Measurements from ENCODE around the gene PFKFB4.
"Not testable (repeated sequence)": the region's sequence is repeated elsewhere in the genome, so short reads cannot be mapped to it uniquely, and the experiment has no call there.

PFKFB4 gene

GRCh38 chr3:48558493-48559134 lies 2.0 kb upstream of the PFKFB4 start:
- no peak for DNase-seq
- ATAC-seq: no peak

GRCh38 chr3:48555949-48556795 lies 431 bp downstream of the PFKFB4 start:
- ATAC-seq (no peak), DNase-seq (no peak)

- DNase-seq (no peak), ATAC-seq (no peak)
These were observed 1.2 kb downstream of the PFKFB4 start for GRCh38 chr3:48555231-48555948.

- DNase-seq (no peak), ATAC-seq (no peak)
These were observed 2.4 kb downstream of the PFKFB4 start for GRCh38 chr3:48553886-48554845.

DNA sequence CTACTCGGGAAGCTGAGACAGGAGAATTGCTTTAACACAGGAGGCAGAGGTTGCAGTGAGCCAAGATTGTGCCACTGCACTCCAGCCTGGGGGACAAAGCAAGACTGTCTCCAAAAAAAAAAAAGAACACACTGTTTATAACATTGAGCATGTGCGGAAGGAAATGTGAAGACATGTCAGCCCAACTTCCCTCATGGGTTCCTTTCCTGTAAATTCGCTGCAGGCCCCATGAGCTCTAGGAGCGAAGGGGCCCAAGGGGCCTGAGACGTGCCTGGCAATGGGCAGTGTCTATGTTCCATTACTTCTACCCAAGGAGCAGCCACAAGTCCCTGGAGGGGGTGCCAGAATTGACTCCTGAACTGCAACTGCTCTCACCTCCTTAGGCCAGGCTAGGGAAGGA lies 3.2 kb downstream of the PFKFB4 start:
- ATAC-seq: no peak
- no peak for DNase-seq

GRCh38 chr3:48552111-48552951 lies 4.3 kb downstream of the PFKFB4 start:
- DNase-seq (no peak), ATAC-seq (no peak)

DNA sequence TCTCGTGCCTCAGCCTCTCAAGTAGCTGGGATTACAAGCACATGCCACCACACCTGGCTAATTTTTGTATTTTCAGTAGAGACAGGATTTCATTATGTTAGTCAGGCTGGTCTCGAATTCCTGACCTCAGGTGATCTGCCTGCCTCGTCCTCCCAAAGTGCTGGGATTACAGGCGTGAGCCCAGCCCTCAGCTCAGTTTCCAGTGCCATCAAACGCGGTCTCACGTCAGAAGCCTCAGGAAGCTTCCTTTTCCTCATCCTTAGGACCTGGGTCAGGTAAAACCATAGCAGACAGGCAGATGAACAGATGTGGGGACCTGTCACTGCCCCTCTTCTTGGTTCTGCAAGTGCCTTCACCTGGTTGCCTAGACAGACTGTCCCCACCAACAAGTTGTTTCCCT lies 5.0 kb downstream of the PFKFB4 start:
- DNase-seq, ATAC-seq: not testable (repeated sequence)

DNA sequence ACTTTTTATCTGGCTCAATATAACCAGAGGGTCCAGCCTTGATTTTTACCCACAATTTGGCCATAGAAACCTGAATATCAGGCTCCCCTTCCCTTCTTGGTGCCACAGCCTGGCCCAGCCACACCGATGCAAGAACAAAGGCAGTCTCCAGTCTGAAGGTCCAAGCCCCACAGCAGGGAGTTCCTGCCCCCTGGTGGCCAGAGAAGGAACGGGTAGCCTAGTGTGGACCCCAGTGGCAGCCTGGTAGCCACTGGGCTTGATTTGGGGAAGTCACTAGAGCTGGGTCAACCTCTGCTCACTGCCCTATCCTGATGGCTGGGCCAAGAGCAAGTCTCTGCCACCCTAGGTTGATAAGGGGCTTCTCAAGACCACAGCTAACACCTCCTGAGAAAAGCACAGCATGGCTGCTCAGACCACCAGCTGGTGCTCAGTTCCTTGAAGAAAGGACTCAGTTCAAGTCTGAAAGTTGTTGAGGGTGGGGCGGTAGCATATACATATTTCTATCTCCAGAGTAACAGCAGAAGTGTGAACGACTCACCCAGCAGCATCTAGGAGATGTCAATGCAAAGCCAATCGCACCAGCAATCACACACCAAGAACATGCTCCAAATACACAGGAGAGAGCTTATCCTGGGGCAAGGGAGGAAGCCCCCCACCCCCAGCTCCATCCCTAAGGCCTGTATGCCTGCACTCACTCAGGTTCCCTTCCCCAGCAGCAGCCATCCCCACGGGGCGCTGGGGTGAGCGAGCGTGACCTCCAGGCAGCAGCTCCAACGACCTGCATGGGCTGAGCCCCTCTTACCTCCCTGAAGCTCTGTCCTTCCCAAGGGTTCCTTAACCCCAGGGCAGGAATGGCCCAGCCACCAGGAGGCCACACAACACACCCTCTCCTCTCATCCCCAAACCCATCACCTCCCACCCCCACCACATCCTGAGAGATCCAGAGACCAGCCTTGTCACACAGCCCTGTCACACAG lies 7.6 kb downstream of the PFKFB4 start:
- DNase-seq: peak; percentile 88

DNA sequence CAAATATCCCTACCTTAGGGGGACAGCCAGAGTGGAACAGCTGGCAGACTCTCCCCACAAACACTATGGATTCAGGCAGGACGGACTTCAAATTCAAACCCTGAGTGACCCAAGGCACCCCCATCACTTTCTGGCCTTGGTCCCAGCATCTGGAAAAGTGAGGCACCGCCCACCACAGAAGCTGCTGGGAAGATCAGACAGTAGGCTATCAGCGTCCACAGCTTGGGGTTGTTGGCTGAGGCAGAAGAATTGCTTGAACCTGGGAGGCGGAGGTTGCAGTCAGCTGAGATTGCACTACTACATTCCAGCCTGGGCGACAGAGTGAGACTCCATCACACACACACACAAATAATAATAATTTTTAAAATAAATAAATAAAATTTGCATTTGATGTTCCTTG lies 8.5 kb downstream of the PFKFB4 start:
- no peak for ATAC-seq
- DNase-seq: no peak

More for the DNA sequence above, 7.6 kb downstream of the PFKFB4 start:
- ATAC-seq: peak; percentile 88

DNA sequence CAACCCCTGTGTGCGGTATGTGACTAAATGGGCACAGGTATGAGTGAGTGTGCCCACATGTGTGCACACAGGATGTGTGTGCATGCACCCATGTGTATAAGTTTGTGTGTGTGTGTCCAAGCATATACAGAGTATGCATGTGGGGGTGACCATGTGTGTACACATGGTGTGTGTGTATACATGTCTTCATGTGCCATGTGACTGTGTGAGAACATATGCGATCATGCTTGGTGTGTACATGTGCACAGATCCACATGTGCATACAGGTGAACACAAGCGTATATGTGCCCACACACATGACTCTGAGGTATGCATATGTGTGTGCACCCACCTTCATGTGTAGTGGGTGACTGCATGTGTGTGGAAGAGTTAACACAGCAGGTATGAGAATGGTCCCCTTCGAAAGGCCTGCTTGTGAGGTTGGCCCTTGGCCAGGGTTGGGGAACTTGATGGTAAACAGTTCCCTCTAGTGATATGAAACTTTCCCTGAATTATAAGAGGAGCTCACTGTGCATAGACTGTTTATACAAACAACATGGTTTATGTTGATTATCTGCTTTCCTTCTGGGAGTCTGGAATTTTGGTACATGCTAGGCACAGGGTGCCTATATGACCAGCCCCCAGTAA lies 10.3 kb downstream of the PFKFB4 start:
- DNase-seq (no peak), ATAC-seq (no peak)

DNA sequence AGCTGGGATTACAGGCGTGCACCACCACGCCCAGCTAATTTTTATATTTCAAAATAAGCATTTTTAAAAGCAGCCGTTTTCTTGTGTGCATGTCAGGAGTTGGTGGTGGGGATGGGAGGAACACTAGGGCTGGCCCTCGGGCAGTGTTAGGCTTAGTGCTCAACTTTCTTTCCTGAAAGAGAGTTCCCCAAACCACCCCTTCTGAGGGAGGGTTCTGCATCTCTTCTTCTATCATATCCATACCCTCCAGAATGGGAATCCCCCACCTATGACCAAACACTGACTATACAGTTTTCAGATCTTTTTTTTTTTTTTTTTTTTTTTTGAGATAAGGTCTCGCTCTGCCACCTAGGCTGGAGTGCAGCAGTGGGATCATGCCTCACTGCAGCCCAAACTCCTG lies 12.5 kb downstream of the PFKFB4 start:
- no peak for ATAC-seq
- DNase-seq: no peak

DNA sequence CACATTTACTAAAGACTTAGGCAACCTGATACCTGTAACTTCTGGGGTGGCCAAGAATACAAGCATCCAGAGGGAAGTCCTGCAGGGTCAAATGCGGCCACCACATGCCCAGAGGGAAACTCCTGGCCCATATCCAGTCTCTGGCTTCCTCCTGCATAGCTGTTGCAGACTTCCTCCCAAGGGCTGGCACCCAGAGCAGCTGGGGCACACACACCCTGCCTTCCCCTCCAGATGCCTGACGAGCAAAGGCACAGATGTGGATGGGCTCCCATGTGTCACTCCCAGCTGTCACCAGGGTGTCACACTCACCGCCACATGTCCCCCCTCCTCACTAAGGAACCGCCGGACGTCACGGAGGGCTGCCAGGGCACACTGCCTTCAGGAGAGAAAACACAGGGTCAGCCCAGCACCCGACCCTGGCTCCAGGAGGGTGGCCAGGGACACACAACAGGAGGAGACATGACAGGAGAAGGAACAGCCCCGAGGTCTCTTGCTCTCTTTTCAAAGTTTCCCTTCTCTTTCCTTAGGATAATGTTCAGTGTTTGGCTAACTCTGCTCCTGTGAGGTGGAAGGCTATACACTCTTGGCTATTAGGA lies 13.2 kb downstream of the PFKFB4 start:
- ATAC-seq (no peak), DNase-seq (no peak)

GRCh38 chr3:48538451-48538850 lies 18.2 kb downstream of the PFKFB4 start:
- DNase-seq: no peak
- no peak for ATAC-seq

- ATAC-seq (no peak), DNase-seq (no peak)
These were observed 19.8 kb downstream of the PFKFB4 start for GRCh38 chr3:48536785-48537184.

- ATAC-seq: no peak
These were observed 20.5 kb downstream of the PFKFB4 start for GRCh38 chr3:48536116-48536515.

GRCh38 chr3:48535578-48535977 lies 21.0 kb downstream of the PFKFB4 start:
- ATAC-seq: no peak
- DNase-seq: no peak

More at GRCh38 chr3:48536116-48536515, 20.5 kb downstream of the PFKFB4 start:
- DNase-seq: no peak

GRCh38 chr3:48532977-48533337 lies 23.6 kb downstream of the PFKFB4 start:
- no peak for ATAC-seq
- DNase-seq: no peak

GRCh38 chr3:48532271-48532976 lies 24.2 kb downstream of the PFKFB4 start:
- no peak for DNase-seq
- ATAC-seq: no peak

Measured in stimulated activated naive CD8-positive, alpha-beta T cell treated with anti-CD3 and anti-CD28 coated beads, Interleukin-15, Interleukin-2, amounts not matched to agents 100 U/mL and 50 U/mL, for 24 hours (primary cell).